HG02938 (cell line): ENCODE results near the gene PEX3.
A peak's percentile ranks its signal among the peaks of the same experiment; 100 is the strongest.
"Not testable (repeated sequence)": the region's sequence is repeated elsewhere in the genome, so short reads cannot be mapped to it uniquely, and the experiment has no call there.

ENCODE experiments used
- ATAC-seq: cut with Tn5 transposase; IDR thresholded peaks from one replicate; pipeline ENCODE4 v1.9.1; 2021; ENCODE audit warnings: mild to moderate bottlenecking, moderate library complexity; ENCODE audit not compliant: unreplicated experiment

The PEX3 gene

DNA sequence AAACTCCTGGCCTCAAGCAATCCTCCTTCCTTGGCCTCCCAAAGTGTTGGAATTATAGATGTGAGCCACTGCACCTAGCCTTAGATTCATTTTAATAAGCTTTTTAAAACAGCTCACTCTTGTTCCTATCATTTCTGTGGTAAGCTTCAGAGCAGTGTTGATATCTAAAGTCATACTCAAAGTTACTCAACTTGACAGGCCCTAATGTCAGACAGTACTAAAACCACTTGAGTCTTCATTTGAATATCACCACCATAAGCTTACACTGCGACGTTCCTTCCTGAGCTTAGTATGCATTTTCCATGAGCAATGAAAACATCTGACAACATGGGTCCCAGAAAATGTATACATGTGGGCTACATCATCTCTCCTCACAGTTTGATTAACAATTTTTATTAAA lies 54.9 kb downstream of the PEX3 start:
- ATAC-seq = peak; percentile 33

DNA sequence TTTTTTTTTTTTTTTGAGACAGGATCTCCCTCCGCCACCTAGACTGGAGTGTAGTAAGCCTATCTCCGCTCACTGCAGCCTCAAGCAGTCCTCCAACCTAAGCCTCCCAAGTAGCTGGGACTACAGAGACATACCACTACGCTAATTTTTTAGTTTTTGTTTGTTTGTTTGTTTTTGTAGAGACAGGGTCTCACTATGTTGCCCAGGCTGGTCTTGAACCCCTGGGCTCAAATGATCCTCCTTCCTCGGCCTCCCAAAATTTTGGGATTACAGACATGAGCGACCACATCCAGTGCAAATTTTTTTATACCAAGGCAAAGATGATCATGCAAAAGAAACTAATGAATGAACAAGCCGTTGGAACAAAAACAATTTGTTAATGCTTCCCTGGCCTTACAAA lies 55.6 kb downstream of the PEX3 start:
- no peak for ATAC-seq

GRCh38 chr6:143506620-143507019 lies 56.0 kb downstream of the PEX3 start:
- no peak for ATAC-seq

- ATAC-seq = peak; percentile 46
Measured at GRCh38 chr6:143507358-143508145, 56.9 kb downstream of the PEX3 start.

DNA sequence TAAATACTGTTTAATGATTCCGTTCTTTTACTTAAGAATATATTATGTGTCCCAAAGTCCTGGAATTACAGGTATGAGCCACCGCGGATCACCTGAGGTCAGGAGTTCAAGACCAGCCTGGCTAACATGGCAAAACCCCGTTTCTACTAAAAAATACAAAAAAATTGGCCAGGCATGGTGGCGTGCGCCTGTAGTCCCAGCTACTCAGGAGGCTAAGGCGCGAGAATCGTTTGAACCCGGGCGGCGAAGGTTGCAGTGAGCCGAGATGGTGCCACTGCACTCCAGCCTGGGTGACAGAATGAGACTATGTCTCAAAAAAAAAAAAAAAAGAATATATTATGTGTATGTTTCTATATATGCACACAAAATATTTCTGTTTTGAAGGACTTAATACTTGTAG lies 59.7 kb downstream of the PEX3 start:
- ATAC-seq = not testable (repeated sequence)

GRCh38 chr6:143510991-143511891 lies 60.6 kb downstream of the PEX3 start, which contains the start of gene FUCA2:
Gene FUCA2, minus strand, starts transcription at chr6:143511720. Its CDS starts 86 bp downstream, at chr6:143511634.
- peak; percentile 53 for ATAC-seq

DNA sequence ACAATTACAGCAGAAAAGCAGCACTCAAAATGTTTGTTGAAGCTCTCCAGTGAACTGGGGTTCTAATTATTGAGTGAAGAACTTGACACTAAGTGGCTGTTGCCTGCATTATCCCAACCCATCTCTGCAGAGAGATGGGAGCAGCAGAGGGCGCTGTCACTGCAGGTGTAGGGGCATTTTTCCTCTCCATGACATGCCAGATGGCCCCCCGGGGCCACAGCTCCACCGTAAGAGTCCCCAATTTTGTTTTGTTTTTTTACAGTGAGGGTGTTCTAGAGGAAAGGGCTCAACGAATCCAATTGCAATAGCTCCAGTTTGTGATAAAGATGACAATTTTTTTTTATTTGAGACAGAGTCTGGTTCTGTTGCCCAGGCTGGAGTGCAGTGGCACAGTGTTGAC lies 62.8 kb downstream of the PEX3 start:
- no peak for ATAC-seq

- no peak for ATAC-seq
Measured at GRCh38 chr6:143515061-143515760, 64.6 kb downstream of the PEX3 start.

DNA sequence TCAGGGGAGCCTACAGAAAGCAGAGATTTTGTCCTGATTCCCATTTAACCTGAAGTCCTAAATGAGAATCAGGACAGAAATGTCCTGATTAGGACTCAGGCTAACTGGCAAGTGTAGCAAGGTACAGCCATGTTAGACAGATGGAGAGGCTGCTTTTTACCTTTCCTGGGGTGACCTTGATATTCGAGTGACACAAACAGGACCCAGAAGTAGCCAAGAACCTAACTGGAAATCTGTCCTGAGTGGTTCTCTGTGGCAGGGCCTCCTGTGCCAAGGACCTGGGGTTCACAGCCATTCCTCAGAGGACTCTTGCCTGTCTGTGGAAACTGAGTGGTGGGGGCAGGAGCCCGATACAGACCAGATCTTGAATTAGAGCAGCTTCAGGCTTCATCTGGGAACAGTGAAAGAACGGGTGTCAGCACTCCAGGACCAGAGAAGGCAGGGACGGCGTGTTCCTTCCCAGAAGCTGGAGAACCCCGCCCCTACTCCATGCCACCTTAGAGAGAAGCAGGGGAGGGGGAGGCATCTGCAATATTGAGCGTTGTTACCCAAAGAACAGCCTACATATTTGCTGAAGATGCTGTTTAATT lies 65.3 kb downstream of the PEX3 start:
- ATAC-seq = no peak

DNA sequence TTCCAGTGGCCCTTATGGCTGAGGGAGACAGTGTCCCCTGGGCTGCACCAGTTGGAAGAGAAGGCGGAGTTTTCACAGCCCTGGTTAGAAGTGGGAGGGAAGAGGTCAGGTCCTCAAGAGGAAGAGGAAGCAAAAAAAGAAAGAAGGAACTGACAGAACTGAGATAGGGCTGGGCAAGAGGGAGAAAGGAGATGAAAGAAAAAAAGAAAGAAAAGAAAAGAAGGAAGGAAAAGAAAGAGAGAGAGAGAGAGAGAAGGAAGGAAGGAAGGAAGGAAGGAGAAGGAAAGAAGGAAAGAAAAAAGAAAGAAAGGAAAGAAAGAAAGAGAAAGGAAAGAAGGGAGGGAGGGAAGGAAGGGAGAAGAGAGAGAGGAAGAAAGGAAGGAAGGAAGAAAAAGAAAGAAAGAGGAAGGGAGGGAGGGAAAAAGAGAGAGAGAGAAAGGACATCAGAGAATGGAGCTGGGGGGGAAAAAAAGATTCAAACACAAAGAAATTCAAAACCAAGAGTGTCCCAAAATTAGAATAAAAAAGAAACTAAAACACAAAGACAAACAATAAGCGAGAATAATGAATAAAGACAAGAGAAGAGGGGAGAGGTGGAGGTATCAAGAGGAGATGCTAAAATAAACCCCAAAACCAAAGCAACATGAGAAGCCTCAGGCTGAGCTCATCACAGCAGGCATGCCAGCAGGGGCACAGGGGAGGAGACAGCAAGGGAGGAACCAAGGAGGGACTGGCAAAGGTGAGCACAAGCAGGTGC lies 66.3 kb downstream of the PEX3 start:
- no peak for ATAC-seq

GRCh38 chr6:143517447-143517773 lies 66.8 kb downstream of the PEX3 start:
- ATAC-seq = no peak

- ATAC-seq = no peak
Measured at GRCh38 chr6:143522039-143522600, 71.5 kb downstream of the PEX3 start.

GRCh38 chr6:143525356-143525755 lies 74.8 kb downstream of the PEX3 start:
- no peak for ATAC-seq

- no peak for ATAC-seq
Measured at GRCh38 chr6:143527677-143528076, 77.1 kb downstream of the PEX3 start.

DNA sequence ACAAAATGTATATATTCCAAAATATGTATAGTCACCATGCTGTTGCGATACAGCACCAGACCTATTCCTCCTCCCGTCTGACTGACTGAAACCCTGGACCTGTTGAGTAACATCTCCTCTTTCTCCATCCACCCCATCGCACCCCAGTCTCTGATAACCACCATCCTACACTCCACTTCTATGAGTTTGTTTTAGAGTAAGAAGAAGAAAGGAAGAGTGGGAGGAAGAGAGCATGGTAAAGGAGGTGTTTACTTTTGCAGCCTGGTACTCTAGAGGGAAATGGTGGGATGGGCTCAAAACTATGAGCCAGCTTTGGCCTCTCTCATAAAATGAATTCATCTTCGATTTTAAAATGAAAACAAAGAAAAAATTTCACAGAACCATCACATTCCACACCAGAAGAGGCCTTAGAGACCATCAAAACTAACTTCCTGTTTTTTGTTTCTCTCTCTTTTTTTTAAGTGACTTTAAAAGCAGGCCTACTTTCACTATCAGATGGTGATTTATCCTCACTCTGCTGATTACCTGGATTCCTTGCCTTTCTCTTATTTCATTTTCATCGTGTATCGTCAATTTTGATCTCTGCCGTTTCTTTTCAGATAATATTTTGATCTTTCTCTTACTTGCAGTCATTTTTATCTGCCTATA lies 77.7 kb downstream of the PEX3 start:
- peak; percentile 88 for ATAC-seq

DNA sequence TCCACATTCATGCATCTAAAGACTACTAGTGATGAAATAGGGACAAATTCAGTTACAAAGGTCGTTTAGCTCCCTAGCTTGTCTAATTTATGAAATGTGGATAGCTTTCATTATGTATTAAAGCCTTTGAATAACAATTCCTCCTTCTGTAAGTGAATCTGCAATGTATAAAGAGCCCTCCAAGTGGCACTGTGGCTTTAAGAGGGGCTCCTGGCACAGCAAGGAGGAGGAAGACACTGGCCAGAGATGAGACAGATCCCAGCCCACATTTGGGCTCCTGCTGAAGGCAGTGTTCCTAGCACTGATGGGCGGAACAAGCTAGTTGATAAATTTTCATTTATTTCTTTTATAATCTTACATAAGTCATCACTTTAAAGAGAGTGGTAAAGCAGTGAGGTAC lies 78.5 kb downstream of the PEX3 start:
- no peak for ATAC-seq

DNA sequence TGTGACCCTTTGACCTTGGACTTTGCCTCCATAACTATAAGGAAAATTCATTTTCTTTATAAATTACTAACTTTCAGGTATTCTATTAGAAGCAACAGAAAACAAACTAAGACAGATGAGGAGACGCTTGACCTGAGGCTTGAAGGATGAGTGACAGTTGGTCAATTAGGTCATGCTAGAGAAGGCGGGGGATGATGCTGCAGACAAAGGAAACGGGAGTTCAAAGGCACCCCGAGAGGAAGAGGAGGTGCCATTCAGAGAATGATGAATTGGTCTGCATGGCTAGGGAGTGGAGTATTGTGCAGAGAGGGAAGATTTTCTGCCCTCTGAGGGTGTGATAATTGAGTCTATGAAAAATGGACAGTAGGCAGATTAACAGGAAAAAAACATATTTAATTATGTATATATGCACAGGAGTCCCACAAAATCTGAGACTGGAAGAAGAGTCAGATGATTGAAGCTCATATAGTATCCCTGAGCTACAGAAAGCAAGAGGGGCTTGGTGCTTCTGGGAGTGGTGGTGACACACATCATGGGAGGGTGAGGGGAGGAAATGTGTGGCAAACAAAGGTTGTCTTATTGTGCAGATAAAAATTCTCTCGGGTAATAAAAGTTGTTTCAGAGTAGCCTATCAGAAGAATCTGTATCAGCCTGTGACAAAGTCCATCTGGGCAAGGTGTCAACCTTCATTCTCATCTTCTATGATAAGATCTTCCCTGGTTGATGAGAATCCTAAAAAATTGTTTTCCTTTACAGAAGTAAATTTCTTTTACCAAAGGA lies 81.3 kb downstream of the PEX3 start:
- no peak for ATAC-seq

- no peak for ATAC-seq
Measured at GRCh38 chr6:143535189-143535614, 84.6 kb downstream of the PEX3 start.

DNA sequence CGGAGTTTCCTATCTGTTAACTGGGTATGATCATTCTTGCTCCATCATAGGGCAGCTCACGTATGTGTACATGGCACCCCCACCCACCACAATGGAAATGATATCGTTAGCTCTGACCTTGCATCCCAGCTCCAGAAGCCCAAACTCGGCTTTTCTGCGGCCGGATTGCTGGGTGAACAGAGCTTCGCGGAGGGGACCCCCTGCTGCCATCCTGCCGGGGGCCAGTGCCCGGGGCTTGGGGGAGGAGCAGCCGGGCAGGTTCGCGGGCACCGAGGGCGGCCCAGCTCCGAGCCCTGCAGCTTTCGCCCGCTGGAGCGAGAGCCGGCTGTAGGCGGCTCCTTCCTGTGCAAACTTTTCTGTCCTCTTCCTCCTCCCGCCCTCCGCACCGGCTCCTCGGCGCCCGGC lies 85.9 kb downstream of the PEX3 start:
- ATAC-seq = peak; percentile 62
